Lower leg skin (tissue), 4 donors: ENCODE measurements around the gene MRPS12. TPM values are rescaled to one million over a fixed set of nuclear protein-coding genes. Genes with fewer than 3 reads are reported as not detected.

Source experiments
- DNase-seq, 2 donors: peaks; one replicate each; pipeline ENCODE4 v3.0.0-alpha.2; 2019; ENCODE audit warnings: low spot score in 2 of 2
- H3K4me3 ChIP-seq: fragments of 200-600 bp; sonication (generic); 2 replicates; pipeline ENCODE4 v1.5.1; 2017; ENCODE audit warnings: mild to moderate bottlenecking, low read depth; ENCODE audit not compliant: poor library complexity, severe bottlenecking
- POLR2A ChIP-seq, 2 donors: fragments of 450-650 bp; IDR thresholded peaks; one replicate each; pipeline ENCODE4 v1.6.1; 2016 to 2017; ENCODE audit warnings: antibody characterized with exemption in 2 of 2, mild to moderate bottlenecking in 1 of 2, moderate library complexity in 1 of 2
- WGBS, 2 donors: methylation state at CpG; one replicate each; pipeline ENCODE4 v1.1.5; 2018; 5-methylcytosine and 5-hydroxymethylcytosine counted together
- intact Hi-C: fragments of 100-400 bp; cut with DNase I; formaldehyde crosslinking; loops from one replicate; pipeline ENCODE4 v1.15.0; 2023; ENCODE audit warnings: low total_unique reads
- total RNA-seq, 4 donors: library from RNA; depleted of rRNA; stranded (reverse); fragments of >200 nt; gene quantifications; one replicate each; pipeline ENCODE4 v1.1.0, GENCODE V29; 2016
- TF ChIP-seq, protein P1 (sequence below), 3 donors: fragments of 450-650 bp; IDR thresholded peaks; one replicate each; pipeline ENCODE4 v1.5.1; 2016; ENCODE audit warnings: antibody characterized with exemption in 3 of 3, mild to moderate bottlenecking in 3 of 3, moderate library complexity in 2 of 3

MRPS12 gene
- total RNA-seq, 4 donors from 2014 or later, result 26.8 to 31.8 (median 30.0) TPM

DNA sequence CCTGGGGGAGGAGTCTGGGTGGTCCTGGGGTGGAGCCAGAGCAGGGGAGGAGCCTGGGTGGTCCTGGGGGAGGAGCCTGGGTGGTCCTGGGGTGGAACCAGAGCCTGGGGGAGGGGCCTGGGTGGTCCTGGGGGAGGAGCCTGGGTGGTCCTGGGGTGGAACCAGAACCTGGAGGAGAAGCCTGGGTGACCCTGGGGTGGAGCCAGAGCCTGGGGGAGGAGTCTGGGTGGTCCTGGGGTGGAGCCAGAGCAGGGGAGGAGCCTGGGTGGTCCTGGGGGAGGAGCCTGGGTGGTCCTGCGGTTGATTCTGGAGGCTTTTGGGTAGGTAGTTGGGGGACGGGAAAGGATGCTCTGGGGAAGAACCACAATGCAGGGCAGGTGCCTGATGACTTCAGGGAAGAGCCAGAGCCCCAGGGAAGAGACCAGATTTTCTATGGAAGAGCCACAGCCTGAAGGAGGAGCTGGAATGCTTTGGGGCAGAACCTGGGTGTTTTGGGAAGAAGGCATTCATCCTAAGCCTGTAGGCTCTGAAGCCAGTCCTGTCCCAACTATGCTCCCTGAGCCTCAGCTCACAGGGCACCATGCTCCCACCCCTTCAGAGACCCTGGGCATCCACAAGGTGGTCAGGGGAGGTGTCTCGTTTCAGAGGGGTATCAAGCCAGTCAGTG, 15.0 kb downstream of the MRPS12 start:
- no peak for DNase-seq
- no peak overlapping the region for H3K4me3 ChIP-seq
- WGBS, 2 donors, result 85 to 94% methylated on average over 3 of the region's 3 CpGs
- intact Hi-C loops, result no loop called here
- no peak for TF ChIP-seq POLR2A (IDR thresholded peaks at IDR 0.05)
- TF ChIP-seq, protein P1, sequence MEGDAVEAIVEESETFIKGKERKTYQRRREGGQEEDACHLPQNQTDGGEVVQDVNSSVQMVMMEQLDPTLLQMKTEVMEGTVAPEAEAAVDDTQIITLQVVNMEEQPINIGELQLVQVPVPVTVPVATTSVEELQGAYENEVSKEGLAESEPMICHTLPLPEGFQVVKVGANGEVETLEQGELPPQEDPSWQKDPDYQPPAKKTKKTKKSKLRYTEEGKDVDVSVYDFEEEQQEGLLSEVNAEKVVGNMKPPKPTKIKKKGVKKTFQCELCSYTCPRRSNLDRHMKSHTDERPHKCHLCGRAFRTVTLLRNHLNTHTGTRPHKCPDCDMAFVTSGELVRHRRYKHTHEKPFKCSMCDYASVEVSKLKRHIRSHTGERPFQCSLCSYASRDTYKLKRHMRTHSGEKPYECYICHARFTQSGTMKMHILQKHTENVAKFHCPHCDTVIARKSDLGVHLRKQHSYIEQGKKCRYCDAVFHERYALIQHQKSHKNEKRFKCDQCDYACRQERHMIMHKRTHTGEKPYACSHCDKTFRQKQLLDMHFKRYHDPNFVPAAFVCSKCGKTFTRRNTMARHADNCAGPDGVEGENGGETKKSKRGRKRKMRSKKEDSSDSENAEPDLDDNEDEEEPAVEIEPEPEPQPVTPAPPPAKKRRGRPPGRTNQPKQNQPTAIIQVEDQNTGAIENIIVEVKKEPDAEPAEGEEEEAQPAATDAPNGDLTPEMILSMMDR (IDR thresholded peaks at IDR 0.05), result no peak

DNA sequence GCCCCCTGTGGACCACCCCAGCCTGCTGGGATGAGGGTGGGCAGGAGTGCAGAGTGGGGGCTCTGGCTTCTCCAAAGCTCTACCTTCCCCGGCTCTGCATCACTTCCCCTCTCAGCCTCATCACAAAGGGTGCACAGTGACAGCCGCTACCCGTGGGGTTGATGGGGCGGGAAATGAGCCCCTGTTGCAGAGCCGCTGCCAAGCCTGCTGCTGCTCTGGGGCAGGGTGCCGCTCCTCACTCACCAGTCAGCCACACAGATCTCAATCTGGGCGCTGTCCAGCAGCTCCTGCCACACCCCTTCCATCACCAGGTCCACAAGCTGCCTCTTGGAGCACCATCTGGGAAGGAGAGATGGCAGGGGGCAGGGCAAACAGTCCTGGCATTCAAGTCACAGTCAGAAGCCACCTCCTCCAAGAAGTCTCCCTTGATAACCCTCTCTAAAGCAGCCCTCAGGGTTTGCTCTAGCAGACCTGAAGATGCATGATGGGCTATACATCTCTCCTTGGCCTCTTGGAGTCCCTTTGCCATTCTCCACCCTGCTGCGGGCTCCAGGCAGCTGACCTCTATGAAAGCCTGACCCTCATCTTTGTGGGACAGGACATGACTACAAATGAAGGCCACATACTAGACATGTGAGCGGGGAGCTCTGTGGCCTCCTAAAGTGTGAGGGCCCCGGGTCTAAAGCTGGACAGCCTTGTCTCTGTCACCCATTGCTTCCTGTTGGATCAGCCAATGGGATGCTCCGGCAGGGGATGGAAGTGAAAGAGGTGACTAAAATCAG, 15.7 kb downstream of the MRPS12 start:
- 85 to 87% methylated on average over 11 of the region's 11 CpGs for WGBS, 2 donors

DNA sequence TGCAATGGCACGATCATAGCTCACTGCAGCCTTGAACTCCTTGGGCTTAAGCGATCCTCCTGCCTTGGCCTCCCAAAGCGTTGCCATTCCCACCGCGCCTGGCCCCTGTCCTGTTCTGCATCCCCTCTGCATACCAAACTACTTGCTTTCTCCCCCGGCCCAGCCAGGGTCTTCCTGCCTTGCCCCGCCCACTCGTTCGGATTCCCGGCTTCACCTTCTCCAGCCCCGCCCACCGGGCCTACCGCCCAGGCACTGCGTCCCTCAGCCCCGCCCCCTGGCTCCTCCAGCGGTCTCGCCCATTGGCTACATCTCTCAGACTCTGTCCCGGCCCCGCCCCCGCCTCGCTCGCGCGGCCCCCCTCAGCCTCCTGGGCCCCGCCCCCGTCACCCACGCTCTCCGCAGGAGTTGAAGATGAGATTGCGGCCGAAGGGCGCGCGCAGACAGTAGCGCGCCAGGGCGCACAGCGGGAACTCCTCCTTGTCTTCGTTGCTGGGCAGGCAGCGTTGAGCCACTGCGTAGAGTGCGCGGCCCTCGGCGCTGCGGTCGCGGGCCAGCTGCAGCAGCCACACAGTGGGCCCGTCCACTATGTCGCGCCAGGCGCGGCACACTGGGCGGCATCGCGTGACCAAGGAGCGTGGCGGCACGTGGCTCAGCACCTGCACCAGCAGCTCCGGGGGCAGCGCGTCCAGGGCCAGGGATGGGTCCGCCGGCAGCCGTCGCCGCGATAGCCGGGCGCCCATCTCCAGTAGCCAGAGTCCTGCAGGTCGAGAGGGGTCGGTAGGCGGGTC, 19.0 kb downstream of the MRPS12 start:
- 10 to 13% methylated on average over 36 to 45 of the region's 72 CpGs for WGBS, 2 donors
- DNase-seq, result peak; percentile 78 to 95
- intact Hi-C loops, result no loop called here
- no peak overlapping the region for H3K4me3 ChIP-seq
- no peak for TF ChIP-seq POLR2A (IDR thresholded peaks at IDR 0.05)
- TF ChIP-seq, protein P1 (IDR thresholded peaks at IDR 0.05), result no peak

More for the DNA sequence above, 15.7 kb downstream of the MRPS12 start:
- DNase-seq, result no peak
- H3K4me3 ChIP-seq, result no peak overlapping the region
- intact Hi-C loops, result no loop called here
- no peak for TF ChIP-seq POLR2A (IDR thresholded peaks at IDR 0.05)

DNA sequence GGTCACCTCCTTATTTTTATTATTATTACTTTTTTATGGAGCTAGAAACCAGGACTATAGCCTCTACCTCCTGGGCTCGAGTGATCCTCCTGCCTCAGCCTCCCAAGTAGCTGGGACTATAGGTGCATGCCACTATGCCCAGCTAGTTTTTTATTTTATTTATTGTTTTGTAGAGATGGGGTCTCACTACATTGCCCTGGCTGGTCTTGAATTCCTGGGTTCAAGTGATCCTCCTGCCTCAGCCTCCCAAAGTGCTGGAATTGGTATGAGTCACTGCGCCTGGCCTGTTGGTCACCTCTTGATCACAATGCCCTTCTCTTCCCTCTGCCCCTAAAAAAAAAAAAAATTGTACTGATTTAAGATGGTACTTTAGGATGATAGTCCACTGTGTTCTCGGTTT, 20.4 kb downstream of the MRPS12 start:
- no peak for DNase-seq
- 93 to 98% methylated on average over 3 of the region's 3 CpGs for WGBS, 2 donors
- intact Hi-C loops, result no loop called here
- TF ChIP-seq, protein P1 (IDR thresholded peaks at IDR 0.05), result no peak
- TF ChIP-seq POLR2A (IDR thresholded peaks at IDR 0.05), result no peak
- no peak overlapping the region for H3K4me3 ChIP-seq

DNA sequence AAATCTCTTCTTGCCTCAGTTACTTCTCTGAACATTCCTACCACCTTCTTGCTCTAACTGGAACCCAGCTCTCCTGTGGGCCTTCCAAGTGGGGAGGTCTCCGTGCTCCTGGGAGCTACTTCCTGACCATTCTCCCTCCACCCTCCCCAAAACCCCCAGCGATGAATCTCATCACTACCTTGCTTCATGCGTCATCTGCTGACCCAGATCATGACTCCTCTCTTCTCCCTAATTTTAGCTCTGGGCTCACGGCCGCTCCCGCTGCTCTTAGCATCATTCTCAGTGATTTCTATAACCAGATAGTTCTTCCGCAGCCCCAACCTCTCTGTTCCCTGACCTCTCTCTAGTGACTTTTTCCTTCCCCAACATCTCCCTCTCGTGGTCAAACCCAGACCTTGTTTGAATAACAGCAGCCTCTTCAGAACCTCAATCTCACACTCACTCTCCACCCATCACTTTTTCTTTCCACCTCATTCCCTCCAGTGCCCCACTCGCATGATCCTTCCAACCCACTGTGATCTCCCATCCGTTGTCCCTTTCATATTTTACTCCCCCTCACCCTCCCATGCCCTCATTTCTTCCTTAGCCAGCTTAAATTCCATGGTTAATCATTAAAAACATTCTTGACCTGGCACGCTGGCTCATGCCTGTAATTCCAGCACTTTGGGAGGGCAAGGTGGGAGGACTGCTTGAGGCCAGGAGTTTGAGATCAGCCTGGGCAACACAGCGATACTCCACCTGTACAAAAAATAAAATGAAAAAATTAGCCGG, 21.8 kb downstream of the MRPS12 start:
- 78 to 80% methylated on average over 13 of the region's 13 CpGs for WGBS, 2 donors
- no peak overlapping the region for H3K4me3 ChIP-seq
- intact Hi-C loops, result no loop called here
- DNase-seq, result no peak
- TF ChIP-seq, protein P1 (IDR thresholded peaks at IDR 0.05), result no peak
- TF ChIP-seq POLR2A (IDR thresholded peaks at IDR 0.05), result no peak
